Measurements from ENCODE around the gene TSPAN2. TPM values are rescaled to one million over a fixed set of nuclear protein-coding genes. Genes with fewer than 3 reads are reported as not detected.

Gene TSPAN2
- total RNA-seq, 2 donors from 2014 or later, result 7.1 to 10.7 TPM

- peaks cover 5% of the 10 kb centered on the region for H3K9me3 ChIP-seq (ENCODE audit: control insufficient read depth, low read length)
- Mint-ChIP-seq H3K36me3 (ENCODE audit: low read depth) (peaks cover 4% of the 10 kb centered on the region), H3K27ac (no peak overlapping the region), H3K9me3 (peaks cover 8% of the 10 kb centered on the region), H3K27me3 (ENCODE audit: insufficient read depth) (no peaks in the 10 kb centered on the region), H3K4me3 (no peak overlapping the region), H3K4me1 (no peaks in the 10 kb centered on the region)
- no peak overlapping the region for H3K4me3 ChIP-seq (ENCODE audit: low read length)
- no peak overlapping the region for H3K9ac ChIP-seq (ENCODE audit: extremely low read depth, low read length, poor library complexity, severe bottlenecking)
- H3K27ac ChIP-seq (ENCODE audit: low read depth, low read length), result no peak overlapping the region
- H3K36me3 ChIP-seq (ENCODE audit: control insufficient read depth, insufficient read depth, low read length), result no peaks in the 10 kb centered on the region
- H3K4me1 ChIP-seq (ENCODE audit: control insufficient read depth, insufficient read depth, low read length), result peaks cover 5% of the 10 kb centered on the region
- TF ChIP-seq, protein P1, sequence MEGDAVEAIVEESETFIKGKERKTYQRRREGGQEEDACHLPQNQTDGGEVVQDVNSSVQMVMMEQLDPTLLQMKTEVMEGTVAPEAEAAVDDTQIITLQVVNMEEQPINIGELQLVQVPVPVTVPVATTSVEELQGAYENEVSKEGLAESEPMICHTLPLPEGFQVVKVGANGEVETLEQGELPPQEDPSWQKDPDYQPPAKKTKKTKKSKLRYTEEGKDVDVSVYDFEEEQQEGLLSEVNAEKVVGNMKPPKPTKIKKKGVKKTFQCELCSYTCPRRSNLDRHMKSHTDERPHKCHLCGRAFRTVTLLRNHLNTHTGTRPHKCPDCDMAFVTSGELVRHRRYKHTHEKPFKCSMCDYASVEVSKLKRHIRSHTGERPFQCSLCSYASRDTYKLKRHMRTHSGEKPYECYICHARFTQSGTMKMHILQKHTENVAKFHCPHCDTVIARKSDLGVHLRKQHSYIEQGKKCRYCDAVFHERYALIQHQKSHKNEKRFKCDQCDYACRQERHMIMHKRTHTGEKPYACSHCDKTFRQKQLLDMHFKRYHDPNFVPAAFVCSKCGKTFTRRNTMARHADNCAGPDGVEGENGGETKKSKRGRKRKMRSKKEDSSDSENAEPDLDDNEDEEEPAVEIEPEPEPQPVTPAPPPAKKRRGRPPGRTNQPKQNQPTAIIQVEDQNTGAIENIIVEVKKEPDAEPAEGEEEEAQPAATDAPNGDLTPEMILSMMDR (conservative IDR thresholded peaks at IDR 0.05), result peak; percentile 82
- H3K27me3 ChIP-seq (ENCODE audit: control insufficient read depth, insufficient read depth, low read length, poor library complexity, severe bottlenecking), result no peaks in the 10 kb centered on the region
- peak; percentile 53 for DNase-seq
Observed at GRCh38 chr1:115041654-115042053, 47.6 kb downstream of the TSPAN2 start.

- Histone ChIP-seq H3K27me3 (ENCODE audit: control insufficient read depth, insufficient read depth, low read length, poor library complexity, severe bottlenecking) (no peaks in the 10 kb centered on the region), H3K4me1 (ENCODE audit: control insufficient read depth, insufficient read depth, low read length) (peaks cover 5% of the 10 kb centered on the region), H3K36me3 (ENCODE audit: control insufficient read depth, insufficient read depth, low read length) (no peaks in the 10 kb centered on the region), H3K9ac (ENCODE audit: extremely low read depth, low read length, poor library complexity, severe bottlenecking) (no peak overlapping the region), H3K9me3 (ENCODE audit: control insufficient read depth, low read length) (no peaks in the 10 kb centered on the region), H3K4me3 (ENCODE audit: low read length) (no peak overlapping the region), H3K27ac (ENCODE audit: low read depth, low read length) (no peak overlapping the region)
- H3K27me3 Mint-ChIP-seq (ENCODE audit: insufficient read depth), result no peaks in the 10 kb centered on the region
- DNase-seq, result no peak
- no peak overlapping the region for H3K27ac Mint-ChIP-seq
- H3K9me3 Mint-ChIP-seq, result no peaks in the 10 kb centered on the region
- WGBS, 2 experiments (ENCODE audit: insufficient coverage in 1 of 2, insufficient read length in 1 of 2), result 100% methylated on average over 1 of the region's 2 CpGs
- no peak overlapping the region for H3K4me3 Mint-ChIP-seq
- H3K4me1 Mint-ChIP-seq, result no peaks in the 10 kb centered on the region
- TF ChIP-seq, protein P1 (conservative IDR thresholded peaks at IDR 0.05), result peak; percentile 67
- no peaks in the 10 kb centered on the region for H3K36me3 Mint-ChIP-seq (ENCODE audit: low read depth)
Observed at GRCh38 chr1:115040501-115040900, 48.8 kb downstream of the TSPAN2 start.

GRCh38 chr1:115036814-115037507, 52.3 kb downstream of the TSPAN2 start:
- no peaks in the 10 kb centered on the region for H3K9me3 Mint-ChIP-seq
- Histone ChIP-seq H3K27me3 (ENCODE audit: control insufficient read depth, insufficient read depth, low read length, poor library complexity, severe bottlenecking) (no peaks in the 10 kb centered on the region), H3K9ac (ENCODE audit: extremely low read depth, low read length, poor library complexity, severe bottlenecking) (no peak overlapping the region), H3K9me3 (ENCODE audit: control insufficient read depth, low read length) (no peaks in the 10 kb centered on the region), H3K36me3 (ENCODE audit: control insufficient read depth, insufficient read depth, low read length) (no peaks in the 10 kb centered on the region), H3K4me3 (ENCODE audit: low read length) (peak overlapping the region; percentile 52), H3K4me1 (ENCODE audit: control insufficient read depth, insufficient read depth, low read length) (peaks cover 5% of the 10 kb centered on the region), H3K27ac (ENCODE audit: low read depth, low read length) (no peak overlapping the region)
- WGBS, 2 experiments (ENCODE audit: insufficient coverage in 1 of 2, insufficient read length in 1 of 2), result 84% methylated on average over 2 to 4 of the region's 4 CpGs
- H3K4me1 Mint-ChIP-seq, result no peaks in the 10 kb centered on the region
- H3K27ac Mint-ChIP-seq, result no peak overlapping the region
- no peak overlapping the region for H3K4me3 Mint-ChIP-seq
- DNase-seq, result no peak
- H3K27me3 Mint-ChIP-seq (ENCODE audit: insufficient read depth), result peaks cover 4% of the 10 kb centered on the region
- no peaks in the 10 kb centered on the region for H3K36me3 Mint-ChIP-seq (ENCODE audit: low read depth)
- TF ChIP-seq, protein P1 (conservative IDR thresholded peaks at IDR 0.05), result no peak
